ENCODE results near the gene MRTFB.
A peak's percentile ranks its signal among the peaks of the same experiment; 100 is the strongest.
"Not testable (repeated sequence)": the region's sequence is repeated elsewhere in the genome, so short reads cannot be mapped to it uniquely, and the experiment has no call there.

The MRTFB gene

GRCh38 chr16:14070877-14071575 lies at the start of gene MRTFB:
MRTFB (plus strand) TSS chr16:14071319; CDS start chr16:14140607, 69,288 bp downstream.
- DNase-seq (ENCODE audit: low spot score) = peak; percentile 92

GRCh38 chr16:14023526-14023925 lies 47.6 kb upstream of the MRTFB start:
- DNase-seq (ENCODE audit: low spot score) = not testable (repeated sequence)

- no peak for DNase-seq (ENCODE audit: low spot score)
Measured at GRCh38 chr16:14024283-14024682, 46.8 kb upstream of the MRTFB start.

- no peak for DNase-seq (ENCODE audit: low spot score)
Measured at GRCh38 chr16:14026572-14027285, 44.4 kb upstream of the MRTFB start.

GRCh38 chr16:14028202-14028601 lies 42.9 kb upstream of the MRTFB start:
- no peak for DNase-seq (ENCODE audit: low spot score)

- DNase-seq (ENCODE audit: low spot score) = no peak
Measured at GRCh38 chr16:14029658-14030057, 41.5 kb upstream of the MRTFB start.

- no peak for DNase-seq (ENCODE audit: low spot score)
Measured at GRCh38 chr16:14035092-14035491, 36.0 kb upstream of the MRTFB start.

- DNase-seq (ENCODE audit: low spot score) = no peak
Measured at GRCh38 chr16:14036889-14037288, 34.2 kb upstream of the MRTFB start.

- no peak for DNase-seq (ENCODE audit: low spot score)
Measured at GRCh38 chr16:14037960-14038359, 33.2 kb upstream of the MRTFB start.

GRCh38 chr16:14041164-14041563 lies 30.0 kb upstream of the MRTFB start:
- no peak for DNase-seq (ENCODE audit: low spot score)

- DNase-seq (ENCODE audit: low spot score) = no peak
Measured at GRCh38 chr16:14042706-14043105, 28.4 kb upstream of the MRTFB start.

GRCh38 chr16:14043278-14043677 lies 27.8 kb upstream of the MRTFB start:
- DNase-seq (ENCODE audit: low spot score) = no peak

- DNase-seq (ENCODE audit: low spot score) = no peak
Measured at GRCh38 chr16:14043793-14044192, 27.3 kb upstream of the MRTFB start.

- DNase-seq (ENCODE audit: low spot score) = not testable (repeated sequence)
Measured at GRCh38 chr16:14047121-14047859, 23.8 kb upstream of the MRTFB start.

GRCh38 chr16:14050291-14051027 lies 20.7 kb upstream of the MRTFB start:
- DNase-seq (ENCODE audit: low spot score) = no peak

- DNase-seq (ENCODE audit: low spot score) = no peak
Measured at GRCh38 chr16:14051103-14051729, 19.9 kb upstream of the MRTFB start.

GRCh38 chr16:14056970-14057369 lies 14.1 kb upstream of the MRTFB start:
- DNase-seq (ENCODE audit: low spot score) = no peak

GRCh38 chr16:14057878-14058382 lies 13.2 kb upstream of the MRTFB start:
- DNase-seq (ENCODE audit: low spot score) = no peak

GRCh38 chr16:14061732-14062259 lies 9.3 kb upstream of the MRTFB start:
- no peak for DNase-seq (ENCODE audit: low spot score)

GRCh38 chr16:14062261-14062660 lies 8.9 kb upstream of the MRTFB start:
- DNase-seq (ENCODE audit: low spot score) = no peak

All from AG08396 (cell line).